GM12878 (cell line): Measurements from ENCODE around the gene NUDT1. TPM values are rescaled to one million over a fixed set of nuclear protein-coding genes. Genes with fewer than 3 reads are reported as not detected.
A peak's percentile ranks its signal among the peaks of the same experiment; 100 is the strongest.

ENCODE experiments used
- BRCA1 ChIP-seq: IDR thresholded peaks from 2 replicates; pipeline ENCODE4 v1.6.1; 2011; ENCODE audit warnings: low read depth, low read length, improper control_type of control experiment
- CEBPB ChIP-seq, 2 experiments: fragments of 150-350 bp in 1 of 2; IDR thresholded peaks; 2 replicates each; pipeline ENCODE4 v1.6.1; 2012 to 2014; ENCODE audit warnings: low read depth in 2 of 2, low read length in 2 of 2, borderline replicate concordance in 1 of 2, inconsistent platforms in 1 of 2
- CHD1 ChIP-seq: IDR thresholded peaks from 2 replicates; pipeline ENCODE4 v1.6.1; 2012; ENCODE audit warnings: low read depth, low read length, improper control_type of control experiment
- CREB1 ChIP-seq: IDR thresholded peaks from 2 replicates; pipeline ENCODE4 v1.6.1; 2012; ENCODE audit warnings: low read depth, mild to moderate bottlenecking, inconsistent platforms
- HCFC1 ChIP-seq: fragments of 150-350 bp; IDR thresholded peaks from 2 replicates; pipeline ENCODE4 v1.6.1; 2014; ENCODE audit warnings: low read length
- IKZF2 ChIP-seq, 2 experiments: fragments of 450-650 bp; IDR thresholded peaks; 2 replicates each; pipeline ENCODE4 v1.6.1; 2017; ENCODE audit warnings: mild to moderate bottlenecking in 2 of 2, moderate library complexity in 2 of 2
- KDM1A ChIP-seq: fragments of 200-600 bp; sonication (generic); IDR thresholded peaks from 2 replicates; pipeline ENCODE4 v1.6.1; 2016; ENCODE audit warnings: borderline replicate concordance
- MEF2B ChIP-seq: fragments of 450-650 bp; IDR thresholded peaks from 2 replicates; pipeline ENCODE4 v1.6.1; 2018; ENCODE audit warnings: mild to moderate bottlenecking, moderate library complexity; ENCODE audit not compliant: partially characterized antibody, poor library complexity, severe bottlenecking
- RAD21 ChIP-seq: IDR thresholded peaks from 2 replicates; pipeline ENCODE4 v1.6.1; 2011; ENCODE audit warnings: mild to moderate bottlenecking, low read depth, low read length, moderate library complexity; ENCODE audit not compliant: insufficient read depth
- RCOR1 ChIP-seq: conservative IDR thresholded peaks from 2 replicates; pipeline ENCODE4 v1.6.1; 2012; ENCODE audit warnings: low read depth, low read length, improper control_type of control experiment
- RELA ChIP-seq: fragments of 450-650 bp; IDR thresholded peaks from 2 replicates; pipeline ENCODE4 v1.8.0; 2014; ENCODE audit warnings: borderline replicate concordance; ENCODE audit not compliant: partially characterized antibody
- SREBF2 ChIP-seq: IDR thresholded peaks from 2 replicates; pipeline ENCODE4 v1.6.1; 2012; ENCODE audit warnings: mild to moderate bottlenecking, low read length
- STAT1 ChIP-seq: fragments of 450-650 bp; conservative IDR thresholded peaks from 2 replicates; pipeline ENCODE4 v1.6.1; 2014; ENCODE audit warnings: antibody characterized with exemption, mild to moderate bottlenecking
- SUPT20H ChIP-seq: IDR thresholded peaks from 2 replicates; pipeline ENCODE4 v1.6.1; 2011; ENCODE audit warnings: low read depth, mild to moderate bottlenecking, low read length, moderate library complexity, borderline replicate concordance; ENCODE audit not compliant: control insufficient read depth
- TCF12 ChIP-seq: IDR thresholded peaks from 2 replicates; pipeline ENCODE4 v1.6.1; 2011; ENCODE audit warnings: low read depth, mild to moderate bottlenecking, low read length
- YBX1 ChIP-seq: fragments of 450-650 bp; IDR thresholded peaks from 2 replicates; pipeline ENCODE4 v1.6.1; 2016; ENCODE audit warnings: antibody characterized with exemption
- ZNF24 ChIP-seq: fragments of 450-650 bp; IDR thresholded peaks from 2 replicates; pipeline ENCODE4 v1.6.1; 2017; ENCODE audit warnings: antibody characterized with exemption, mild to moderate bottlenecking
- ZNF622 ChIP-seq: fragments of 450-650 bp; IDR thresholded peaks from 2 replicates; pipeline ENCODE4 v1.6.1; 2017; ENCODE audit warnings: mild to moderate bottlenecking, inconsistent platforms
- polyA plus RNA-seq, 11 experiments: library from polyadenylated mRNA; depleted of rRNA in 4 of 11; unstranded in 6 of 11; stranded (reverse) in 5 of 11; fragments of >200 nt; fragmentation: Nextera tagmentation in 4 of 11; fragmentation: Illumina TruSeq in 1 of 11; extraction: Ambion mirVana in 4 of 11; extraction: Trizol in 1 of 11; gene quantifications; 1 replicate in 1 of 11; 2 replicates in 10 of 11; pipeline versions ENCODE4 v1.2.1 to v1.2.3, GENCODE V29; 2011 to 2016; ENCODE audit warnings: inconsistent platforms in 2 of 11, missing spikeins in 2 of 11, low read depth in 1 of 11
- total RNA-seq, 4 experiments: library from RNA; depleted of rRNA in 3 of 4; stranded (reverse); fragments of >200 nt in 3 of 4; fragmentation: Illumina TruSeq in 1 of 4; extraction: Trizol in 1 of 4; gene quantifications; 2 replicates each; pipeline versions ENCODE4 v1.2.1 to v1.2.3, GENCODE V29; 2013 to 2021
- TF ChIP-seq, protein P1 (sequence below): IDR thresholded peaks from 2 replicates; pipeline ENCODE4 v1.6.1; 2011; ENCODE audit warnings: low read depth, low read length, improper control_type of control experiment, borderline replicate concordance
- TF ChIP-seq, protein P2 (sequence below): fragments of 450-650 bp; IDR thresholded peaks from 2 replicates; pipeline ENCODE4 v1.6.1; 2017; ENCODE audit warnings: mild to moderate bottlenecking, moderate library complexity
- TF ChIP-seq, protein P3 (sequence below): IDR thresholded peaks from 2 replicates; pipeline ENCODE4 v1.6.1; 2012; ENCODE audit warnings: low read depth, low read length, improper control_type of control experiment
- TF ChIP-seq, protein P4 (sequence below): IDR thresholded peaks from 2 replicates; pipeline ENCODE4 v1.6.1; 2011; ENCODE audit warnings: low read depth, mild to moderate bottlenecking, low read length, moderate library complexity, borderline replicate concordance; ENCODE audit errors: extremely low read depth

The NUDT1 gene
- total and polyA plus RNA-seq, 10 of the 15 experiments (the other 5 are each of a cell fraction or from before 2014, with no cell fraction given): 7.7 to 122 (median 59.2) TPM

DNA sequence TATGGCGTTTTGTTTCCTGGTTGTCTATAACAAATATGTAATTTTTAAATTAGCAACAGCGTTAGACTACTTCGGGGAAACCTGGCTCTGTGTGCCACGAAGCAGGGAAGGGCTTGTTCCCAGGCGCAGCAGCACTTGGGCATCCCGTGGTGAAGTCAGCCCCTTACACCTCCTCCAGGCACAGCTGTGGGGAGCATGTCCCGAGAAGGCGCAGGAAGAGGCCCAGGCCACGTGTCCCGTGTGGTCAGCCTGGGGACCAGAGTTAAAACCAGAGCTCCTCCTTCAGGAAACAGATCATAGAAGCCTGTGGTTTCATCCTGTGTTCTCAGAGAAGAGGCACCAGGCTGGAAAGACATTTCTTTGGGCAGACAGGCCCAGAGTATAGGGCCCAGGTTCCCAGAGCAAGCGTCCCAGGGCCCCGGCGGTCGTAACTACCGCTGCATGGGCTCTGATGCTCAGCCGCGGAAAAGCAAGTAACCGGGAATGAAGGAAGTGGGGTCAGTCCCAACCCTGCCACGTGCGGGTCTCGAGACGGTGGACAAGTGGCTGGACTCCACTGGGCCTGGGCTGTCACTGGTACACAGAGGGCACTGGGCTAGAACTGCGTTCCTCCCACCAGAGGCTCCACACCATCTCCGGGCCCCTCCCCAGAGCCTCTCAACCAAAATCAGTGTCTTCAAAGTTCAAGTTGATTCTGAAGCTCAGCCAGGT, 7.1 kb downstream of the NUDT1 start (continued):
- TF ChIP-seq RAD21 (0 out of 2 replicates have a peak, but pooled peaks have one; percentile 24), BRCA1 (no peak), CEBPB (IDR thresholded peaks at IDR 0.05; ENCODE audit: borderline replicate concordance in 1 of 2, low read depth in 2 of 2, low read length in 2 of 2) (no peak), STAT1 (no peak), YBX1 (no peak), ZNF622 (no peak), MEF2B (no peak), HCFC1 (no peak), SREBF2 (no peak), RCOR1 (no peak), IKZF2 (IDR thresholded peaks at IDR 0.05) (peak in 1 of 2 experiments; percentile 59; a peak in 3 of 4 replicates), RELA (no peak), ZNF24 (no peak), CHD1 (no peak), TCF12 (0 out of 2 replicates have a peak, but pooled peaks have one; percentile 13), KDM1A (no peak), CREB1 (no peak), SUPT20H (no peak)
- TF ChIP-seq, protein P1, sequence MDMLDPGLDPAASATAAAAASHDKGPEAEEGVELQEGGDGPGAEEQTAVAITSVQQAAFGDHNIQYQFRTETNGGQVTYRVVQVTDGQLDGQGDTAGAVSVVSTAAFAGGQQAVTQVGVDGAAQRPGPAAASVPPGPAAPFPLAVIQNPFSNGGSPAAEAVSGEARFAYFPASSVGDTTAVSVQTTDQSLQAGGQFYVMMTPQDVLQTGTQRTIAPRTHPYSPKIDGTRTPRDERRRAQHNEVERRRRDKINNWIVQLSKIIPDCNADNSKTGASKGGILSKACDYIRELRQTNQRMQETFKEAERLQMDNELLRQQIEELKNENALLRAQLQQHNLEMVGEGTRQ: peak; percentile 70
- TF ChIP-seq, protein P2, sequence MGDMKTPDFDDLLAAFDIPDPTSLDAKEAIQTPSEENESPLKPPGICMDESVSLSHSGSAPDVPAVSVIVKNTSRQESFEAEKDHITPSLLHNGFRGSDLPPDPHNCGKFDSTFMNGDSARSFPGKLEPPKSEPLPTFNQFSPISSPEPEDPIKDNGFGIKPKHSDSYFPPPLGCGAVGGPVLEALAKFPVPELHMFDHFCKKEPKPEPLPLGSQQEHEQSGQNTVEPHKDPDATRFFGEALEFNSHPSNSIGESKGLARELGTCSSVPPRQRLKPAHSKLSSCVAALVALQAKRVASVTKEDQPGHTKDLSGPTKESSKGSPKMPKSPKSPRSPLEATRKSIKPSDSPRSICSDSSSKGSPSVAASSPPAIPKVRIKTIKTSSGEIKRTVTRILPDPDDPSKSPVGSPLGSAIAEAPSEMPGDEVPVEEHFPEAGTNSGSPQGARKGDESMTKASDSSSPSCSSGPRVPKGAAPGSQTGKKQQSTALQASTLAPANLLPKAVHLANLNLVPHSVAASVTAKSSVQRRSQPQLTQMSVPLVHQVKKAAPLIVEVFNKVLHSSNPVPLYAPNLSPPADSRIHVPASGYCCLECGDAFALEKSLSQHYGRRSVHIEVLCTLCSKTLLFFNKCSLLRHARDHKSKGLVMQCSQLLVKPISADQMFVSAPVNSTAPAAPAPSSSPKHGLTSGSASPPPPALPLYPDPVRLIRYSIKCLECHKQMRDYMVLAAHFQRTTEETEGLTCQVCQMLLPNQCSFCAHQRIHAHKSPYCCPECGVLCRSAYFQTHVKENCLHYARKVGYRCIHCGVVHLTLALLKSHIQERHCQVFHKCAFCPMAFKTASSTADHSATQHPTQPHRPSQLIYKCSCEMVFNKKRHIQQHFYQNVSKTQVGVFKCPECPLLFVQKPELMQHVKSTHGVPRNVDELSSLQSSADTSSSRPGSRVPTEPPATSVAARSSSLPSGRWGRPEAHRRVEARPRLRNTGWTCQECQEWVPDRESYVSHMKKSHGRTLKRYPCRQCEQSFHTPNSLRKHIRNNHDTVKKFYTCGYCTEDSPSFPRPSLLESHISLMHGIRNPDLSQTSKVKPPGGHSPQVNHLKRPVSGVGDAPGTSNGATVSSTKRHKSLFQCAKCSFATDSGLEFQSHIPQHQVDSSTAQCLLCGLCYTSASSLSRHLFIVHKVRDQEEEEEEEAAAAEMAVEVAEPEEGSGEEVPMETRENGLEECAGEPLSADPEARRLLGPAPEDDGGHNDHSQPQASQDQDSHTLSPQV: no peak
- TF ChIP-seq, protein P3, sequence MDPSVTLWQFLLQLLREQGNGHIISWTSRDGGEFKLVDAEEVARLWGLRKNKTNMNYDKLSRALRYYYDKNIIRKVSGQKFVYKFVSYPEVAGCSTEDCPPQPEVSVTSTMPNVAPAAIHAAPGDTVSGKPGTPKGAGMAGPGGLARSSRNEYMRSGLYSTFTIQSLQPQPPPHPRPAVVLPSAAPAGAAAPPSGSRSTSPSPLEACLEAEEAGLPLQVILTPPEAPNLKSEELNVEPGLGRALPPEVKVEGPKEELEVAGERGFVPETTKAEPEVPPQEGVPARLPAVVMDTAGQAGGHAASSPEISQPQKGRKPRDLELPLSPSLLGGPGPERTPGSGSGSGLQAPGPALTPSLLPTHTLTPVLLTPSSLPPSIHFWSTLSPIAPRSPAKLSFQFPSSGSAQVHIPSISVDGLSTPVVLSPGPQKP: no peak
- TF ChIP-seq, protein P4, sequence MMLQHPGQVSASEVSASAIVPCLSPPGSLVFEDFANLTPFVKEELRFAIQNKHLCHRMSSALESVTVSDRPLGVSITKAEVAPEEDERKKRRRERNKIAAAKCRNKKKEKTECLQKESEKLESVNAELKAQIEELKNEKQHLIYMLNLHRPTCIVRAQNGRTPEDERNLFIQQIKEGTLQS: peak; percentile 58; the same call in 1 of the 2 replicates
